Measurements from ENCODE around the gene ZDHHC1.

The ZDHHC1 gene

GRCh38 chr16:67428146-67428731, 12.0 kb upstream of the ZDHHC1 start:
- peaks cover 27 to 35% of the 10 kb centered on the region in 2 donors for H3K4me1 ChIP-seq (ENCODE audit: control insufficient read depth in 2 of 2, insufficient read depth in 1 of 2, low read depth in 1 of 2, low read length in 2 of 2)
- no CpG with 5 or more reads among the region's 11 CpGs for WGBS, 2 donors (ENCODE audit: extremely low coverage in 2 of 2, insufficient read length in 2 of 2, insufficient replicate concordance in 1 of 2)
- no peak overlapping the region for H2BK120ac ChIP-seq (ENCODE audit: low read depth, low read length)
- H2AK5ac ChIP-seq (ENCODE audit: low read depth, low read length), result peak overlapping the region; percentile 82
- DNase-seq (ENCODE audit: low spot score), result peak; percentile 71
- H3K9ac ChIP-seq (ENCODE audit: low read depth, low read length, poor library complexity), result peak overlapping the region; percentile 15
- no peak overlapping the region for H3K4me2 ChIP-seq (ENCODE audit: insufficient read depth, low read length, poor library complexity, severe bottlenecking)
- no peak overlapping the region for H3K14ac ChIP-seq (ENCODE audit: low read length)
- peak overlapping the region; percentile 0 for H3K23ac ChIP-seq (ENCODE audit: low read depth, low read length, poor library complexity)
- peaks cover 14 to 45% (median 25%) of the 10 kb centered on the region in 3 experiments for H3K27me3 ChIP-seq (ENCODE audit: control insufficient read depth in 3 of 3, insufficient read depth in 3 of 3, low read depth in 1 of 3, low read length in 3 of 3)
- no peaks in the 10 kb centered on the region for H3K36me3 ChIP-seq (replicated peaks in 1 of 2; ENCODE audit: control insufficient read depth in 2 of 2, insufficient read depth in 2 of 2, low read length in 2 of 2)
- no peak overlapping the region for H3K4ac ChIP-seq (ENCODE audit: low read length)
- H3K79me1 ChIP-seq (ENCODE audit: low read depth, low read length), result no peaks in the 10 kb centered on the region
- no peak overlapping the region for H3K27ac ChIP-seq (replicated peaks; ENCODE audit: low read length)
- peak overlapping the region; percentile 44 for H4K8ac ChIP-seq (ENCODE audit: low read depth, low read length)
- H2BK5ac ChIP-seq (ENCODE audit: low read length), result no peak overlapping the region
- H3K18ac ChIP-seq (ENCODE audit: low read length), result peak overlapping the region; percentile 73
- H2BK15ac ChIP-seq (ENCODE audit: low read length), result peak overlapping the region; percentile 57
- H3K4me3 ChIP-seq (ENCODE audit: low read length in 2 of 2), result no peak overlapping the region
- H4K91ac ChIP-seq (ENCODE audit: low read depth, low read length, poor library complexity), result no peak overlapping the region
- H2BK12ac ChIP-seq (ENCODE audit: low read length), result peak overlapping the region; percentile 64
- no peaks in the 10 kb centered on the region for H3K9me3 ChIP-seq (replicated peaks in 1 of 2; ENCODE audit: control insufficient read depth in 2 of 2, insufficient read depth in 1 of 2, low read depth in 1 of 2, low read length in 2 of 2)
- H2AFZ ChIP-seq (ENCODE audit: low read length), result peak overlapping the region; percentile 72

- WGBS, 2 donors (ENCODE audit: extremely low coverage in 2 of 2, insufficient read length in 2 of 2, insufficient replicate concordance in 1 of 2), result no CpG with 5 or more reads among the region's 7 CpGs
Observed at GRCh38 chr16:67426950-67427349, 10.7 kb upstream of the ZDHHC1 start.

GRCh38 chr16:67426022-67426421, 9.7 kb upstream of the ZDHHC1 start:
- WGBS, 2 donors (ENCODE audit: extremely low coverage in 2 of 2, insufficient read length in 2 of 2, insufficient replicate concordance in 1 of 2), result no CpG with 5 or more reads among the region's 7 CpGs
- no peak overlapping the region for H3K4me2 ChIP-seq (ENCODE audit: insufficient read depth, low read length, poor library complexity, severe bottlenecking)
- no peak for DNase-seq (ENCODE audit: low spot score)
- H2AFZ ChIP-seq (ENCODE audit: low read length), result no peak overlapping the region
- no peak overlapping the region for H3K27ac ChIP-seq (replicated peaks; ENCODE audit: low read length)
- no peak overlapping the region for H2BK15ac ChIP-seq (ENCODE audit: low read length)
- no peak overlapping the region for H2BK5ac ChIP-seq (ENCODE audit: low read length)
- H3K9me3 ChIP-seq (replicated peaks in 1 of 2; ENCODE audit: control insufficient read depth in 2 of 2, insufficient read depth in 1 of 2, low read depth in 1 of 2, low read length in 2 of 2), result no peaks in the 10 kb centered on the region
- no peak overlapping the region for H4K8ac ChIP-seq (ENCODE audit: low read depth, low read length)
- H4K91ac ChIP-seq (ENCODE audit: low read depth, low read length, poor library complexity), result no peak overlapping the region
- no peak overlapping the region for H3K4ac ChIP-seq (ENCODE audit: low read length)
- H2BK120ac ChIP-seq (ENCODE audit: low read depth, low read length), result no peak overlapping the region
- peaks cover 17 to 21% of the 10 kb centered on the region in 2 donors for H3K4me1 ChIP-seq (ENCODE audit: control insufficient read depth in 2 of 2, insufficient read depth in 1 of 2, low read depth in 1 of 2, low read length in 2 of 2)
- no peak overlapping the region for H3K23ac ChIP-seq (ENCODE audit: low read depth, low read length, poor library complexity)
- no peaks in the 10 kb centered on the region for H3K36me3 ChIP-seq (replicated peaks in 1 of 2; ENCODE audit: control insufficient read depth in 2 of 2, insufficient read depth in 2 of 2, low read length in 2 of 2)
- H3K79me1 ChIP-seq (ENCODE audit: low read depth, low read length), result no peaks in the 10 kb centered on the region
- H3K18ac ChIP-seq (ENCODE audit: low read length), result no peak overlapping the region
- no peak overlapping the region for H3K14ac ChIP-seq (ENCODE audit: low read length)
- no peak overlapping the region for H3K9ac ChIP-seq (ENCODE audit: low read depth, low read length, poor library complexity)
- H2AK5ac ChIP-seq (ENCODE audit: low read depth, low read length), result peak overlapping the region; percentile 11
- H3K4me3 ChIP-seq (ENCODE audit: low read length in 2 of 2), result no peak overlapping the region
- H2BK12ac ChIP-seq (ENCODE audit: low read length), result no peak overlapping the region
- H3K27me3 ChIP-seq (ENCODE audit: control insufficient read depth in 3 of 3, insufficient read depth in 3 of 3, low read depth in 1 of 3, low read length in 3 of 3), result peaks cover 10 to 29% (median 25%) of the 10 kb centered on the region in 3 experiments

More at GRCh38 chr16:67426950-67427349, 10.7 kb upstream of the ZDHHC1 start:
- H2BK12ac ChIP-seq (ENCODE audit: low read length), result peak overlapping the region; percentile 7
- H3K4me1 ChIP-seq (ENCODE audit: control insufficient read depth in 2 of 2, insufficient read depth in 1 of 2, low read depth in 1 of 2, low read length in 2 of 2), result peaks cover 22 to 27% of the 10 kb centered on the region in 2 donors
- H4K91ac ChIP-seq (ENCODE audit: low read depth, low read length, poor library complexity), result no peak overlapping the region
- H2BK5ac ChIP-seq (ENCODE audit: low read length), result no peak overlapping the region
- H2BK120ac ChIP-seq (ENCODE audit: low read depth, low read length), result no peak overlapping the region
- H2BK15ac ChIP-seq (ENCODE audit: low read length), result peak overlapping the region; percentile 54
- no peaks in the 10 kb centered on the region for H3K9me3 ChIP-seq (replicated peaks in 1 of 2; ENCODE audit: control insufficient read depth in 2 of 2, insufficient read depth in 1 of 2, low read depth in 1 of 2, low read length in 2 of 2)
- no peak overlapping the region for H4K8ac ChIP-seq (ENCODE audit: low read depth, low read length)
- no peaks in the 10 kb centered on the region for H3K79me1 ChIP-seq (ENCODE audit: low read depth, low read length)
- H3K18ac ChIP-seq (ENCODE audit: low read length), result no peak overlapping the region
- H3K4me3 ChIP-seq (ENCODE audit: low read length in 2 of 2), result peak overlapping the region in 1 of 2 donors; percentile 40
- peaks cover 14 to 38% (median 25%) of the 10 kb centered on the region in 3 experiments for H3K27me3 ChIP-seq (ENCODE audit: control insufficient read depth in 3 of 3, insufficient read depth in 3 of 3, low read depth in 1 of 3, low read length in 3 of 3)
- H3K4me2 ChIP-seq (ENCODE audit: insufficient read depth, low read length, poor library complexity, severe bottlenecking), result no peak overlapping the region
- H3K36me3 ChIP-seq (replicated peaks in 1 of 2; ENCODE audit: control insufficient read depth in 2 of 2, insufficient read depth in 2 of 2, low read length in 2 of 2), result no peaks in the 10 kb centered on the region
- peak overlapping the region; percentile 44 for H3K23ac ChIP-seq (ENCODE audit: low read depth, low read length, poor library complexity)
- H3K27ac ChIP-seq (replicated peaks; ENCODE audit: low read length), result no peak overlapping the region
- DNase-seq (ENCODE audit: low spot score), result no peak
- peak overlapping the region; percentile 11 for H2AK5ac ChIP-seq (ENCODE audit: low read depth, low read length)
- H3K9ac ChIP-seq (ENCODE audit: low read depth, low read length, poor library complexity), result no peak overlapping the region
- H2AFZ ChIP-seq (ENCODE audit: low read length), result no peak overlapping the region
- no peak overlapping the region for H3K14ac ChIP-seq (ENCODE audit: low read length)
- H3K4ac ChIP-seq (ENCODE audit: low read length), result peak overlapping the region; percentile 26

GRCh38 chr16:67425580-67425979, 9.3 kb upstream of the ZDHHC1 start:
- H4K8ac ChIP-seq (ENCODE audit: low read depth, low read length), result no peak overlapping the region
- no peak overlapping the region for H2AFZ ChIP-seq (ENCODE audit: low read length)
- H3K27me3 ChIP-seq (ENCODE audit: control insufficient read depth in 3 of 3, insufficient read depth in 3 of 3, low read depth in 1 of 3, low read length in 3 of 3), result peaks cover 8 to 27% (median 24%) of the 10 kb centered on the region in 3 experiments
- no peak overlapping the region for H3K27ac ChIP-seq (replicated peaks; ENCODE audit: low read length)
- H2BK15ac ChIP-seq (ENCODE audit: low read length), result no peak overlapping the region
- no peak overlapping the region for H4K91ac ChIP-seq (ENCODE audit: low read depth, low read length, poor library complexity)
- H3K4me2 ChIP-seq (ENCODE audit: insufficient read depth, low read length, poor library complexity, severe bottlenecking), result no peak overlapping the region
- no peak overlapping the region for H2BK120ac ChIP-seq (ENCODE audit: low read depth, low read length)
- no peak for DNase-seq (ENCODE audit: low spot score)
- WGBS, 2 donors (ENCODE audit: extremely low coverage in 2 of 2, insufficient read length in 2 of 2, insufficient replicate concordance in 1 of 2), result no CpG with 5 or more reads among the region's 4 CpGs
- no peak overlapping the region for H2BK12ac ChIP-seq (ENCODE audit: low read length)
- no peaks in the 10 kb centered on the region for H3K36me3 ChIP-seq (replicated peaks in 1 of 2; ENCODE audit: control insufficient read depth in 2 of 2, insufficient read depth in 2 of 2, low read length in 2 of 2)
- H3K4me1 ChIP-seq (ENCODE audit: control insufficient read depth in 2 of 2, insufficient read depth in 1 of 2, low read depth in 1 of 2, low read length in 2 of 2), result peaks cover 17 to 21% of the 10 kb centered on the region in 2 donors
- no peaks in the 10 kb centered on the region for H3K79me1 ChIP-seq (ENCODE audit: low read depth, low read length)
- peak overlapping the region; percentile 11 for H2AK5ac ChIP-seq (ENCODE audit: low read depth, low read length)
- no peak overlapping the region for H3K14ac ChIP-seq (ENCODE audit: low read length)
- no peak overlapping the region for H2BK5ac ChIP-seq (ENCODE audit: low read length)
- no peak overlapping the region for H3K4ac ChIP-seq (ENCODE audit: low read length)
- H3K9me3 ChIP-seq (replicated peaks in 1 of 2; ENCODE audit: control insufficient read depth in 2 of 2, insufficient read depth in 1 of 2, low read depth in 1 of 2, low read length in 2 of 2), result no peaks in the 10 kb centered on the region
- H3K4me3 ChIP-seq (ENCODE audit: low read length in 2 of 2), result no peak overlapping the region
- no peak overlapping the region for H3K18ac ChIP-seq (ENCODE audit: low read length)
- H3K9ac ChIP-seq (ENCODE audit: low read depth, low read length, poor library complexity), result no peak overlapping the region
- H3K23ac ChIP-seq (ENCODE audit: low read depth, low read length, poor library complexity), result no peak overlapping the region

Data from neuronal stem cell (in vitro differentiated cells).